GM19395 (cell line): Measurements from ENCODE around the gene GADD45B.
"Not testable (repeated sequence)": the region's sequence is repeated elsewhere in the genome, so short reads cannot be mapped to it uniquely, and the experiment has no call there.

Source experiments
- ATAC-seq: cut with Tn5 transposase; IDR thresholded peaks from one replicate; pipeline ENCODE4 v1.9.1; 2021; ENCODE audit warnings: mild to moderate bottlenecking, moderate library complexity; ENCODE audit not compliant: unreplicated experiment

The GADD45B gene

DNA sequence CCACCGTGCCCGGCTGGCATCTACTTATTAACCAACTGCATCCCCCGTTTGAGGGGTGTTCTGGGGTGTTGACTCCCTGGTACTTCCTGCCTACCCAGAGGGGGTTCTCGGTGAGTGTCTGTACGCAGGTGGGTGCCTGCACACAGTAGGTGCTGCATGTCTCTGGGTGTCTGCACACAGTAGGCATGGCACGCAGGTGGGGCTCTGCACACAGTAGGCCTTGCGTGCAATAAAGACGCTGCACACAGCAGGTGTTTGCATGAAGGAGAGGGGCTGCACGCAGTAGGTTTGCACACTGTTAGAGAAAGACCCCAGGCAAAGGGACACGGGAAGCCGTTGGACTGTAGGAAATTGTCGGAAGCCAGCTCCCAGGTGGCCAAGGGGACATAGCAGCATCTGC lies 11.2 kb downstream of the GADD45B start:
- ATAC-seq: no peak

DNA sequence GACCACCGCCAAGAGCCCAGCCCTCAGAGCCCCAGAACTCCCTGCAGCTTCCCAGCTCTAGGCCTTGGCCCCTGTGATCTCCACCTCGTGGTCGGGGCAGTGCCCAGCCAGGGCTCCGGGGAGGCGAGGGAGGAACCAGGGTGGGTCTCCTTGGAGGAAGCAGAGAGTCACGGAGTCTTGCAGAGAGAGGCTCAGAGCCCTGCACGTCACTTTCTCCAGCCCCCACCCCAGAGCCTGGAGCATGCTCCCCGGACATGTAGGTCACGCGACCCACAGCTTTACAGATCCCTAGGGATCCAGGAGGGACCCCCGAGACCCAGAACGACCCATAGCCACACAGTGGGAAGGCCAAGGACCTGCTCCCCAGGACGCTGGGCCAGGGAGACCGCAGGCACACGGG lies 11.9 kb downstream of the GADD45B start:
- no peak for ATAC-seq

DNA sequence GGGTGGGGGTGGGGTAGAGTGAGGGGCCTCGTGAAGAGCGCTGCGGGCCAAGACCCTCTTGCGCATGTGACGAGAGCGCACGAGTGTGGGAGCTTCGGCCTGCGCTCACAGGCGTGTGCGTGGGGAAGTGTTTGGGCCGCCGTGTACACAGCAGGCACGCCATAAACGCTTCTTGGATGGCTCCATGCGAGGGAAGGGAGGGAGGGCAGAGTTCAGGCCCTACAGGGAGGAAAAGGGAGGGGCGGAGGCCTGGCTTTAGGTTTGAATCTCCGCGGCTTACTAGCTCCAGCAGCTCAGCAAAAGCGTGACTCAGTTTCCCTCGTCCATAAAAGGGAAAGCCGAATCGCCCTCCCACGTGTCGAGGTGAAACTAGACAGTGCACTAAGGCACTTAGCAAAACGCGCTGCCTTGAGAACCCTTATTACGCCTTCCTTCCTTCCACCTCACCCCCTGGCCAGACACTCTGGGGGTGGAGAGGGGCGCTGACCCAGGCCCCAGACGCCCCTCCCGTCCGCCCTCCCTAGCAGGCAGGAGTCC lies 12.5 kb downstream of the GADD45B start:
- ATAC-seq: no peak

DNA sequence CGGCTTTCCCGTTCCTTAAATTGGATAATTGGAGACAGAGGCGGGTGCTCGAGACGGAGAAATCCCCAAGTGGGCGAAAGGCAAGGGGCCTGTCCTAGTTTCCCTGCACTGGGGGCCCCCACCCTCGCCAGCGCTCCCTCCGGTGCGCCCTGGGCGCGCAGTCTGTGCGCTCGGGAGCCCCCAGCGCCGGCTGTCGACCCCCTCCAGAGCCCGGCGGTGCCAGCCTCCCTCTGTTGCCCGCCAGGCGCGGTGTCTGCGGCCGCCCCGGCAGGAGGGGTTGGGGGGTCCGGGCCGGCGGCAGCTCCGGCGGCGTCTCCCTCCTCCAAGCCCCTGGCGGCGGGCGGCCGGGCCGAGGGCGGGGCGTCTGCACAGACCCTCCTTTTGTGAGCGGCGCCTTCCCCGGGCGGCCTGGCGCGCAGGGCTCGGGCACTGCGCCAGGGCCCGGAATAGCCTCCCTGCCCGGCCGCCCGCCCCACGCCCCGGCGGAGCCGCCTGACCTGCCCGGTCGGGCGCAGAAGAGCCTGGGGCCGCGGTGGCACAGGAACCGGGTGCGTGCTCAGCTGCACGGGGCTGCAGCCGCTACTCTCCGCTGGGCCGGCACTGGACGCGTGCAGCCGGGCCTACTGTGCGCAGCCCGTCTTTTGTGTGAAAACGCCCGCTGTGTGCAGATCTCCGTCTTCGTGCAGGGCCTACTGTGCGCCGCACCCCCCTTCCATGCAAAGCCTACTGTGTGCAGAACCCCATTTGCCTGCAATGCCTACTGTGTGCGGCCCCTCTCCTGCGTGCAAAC lies 13.2 kb downstream of the GADD45B start:
- ATAC-seq: no peak

DNA sequence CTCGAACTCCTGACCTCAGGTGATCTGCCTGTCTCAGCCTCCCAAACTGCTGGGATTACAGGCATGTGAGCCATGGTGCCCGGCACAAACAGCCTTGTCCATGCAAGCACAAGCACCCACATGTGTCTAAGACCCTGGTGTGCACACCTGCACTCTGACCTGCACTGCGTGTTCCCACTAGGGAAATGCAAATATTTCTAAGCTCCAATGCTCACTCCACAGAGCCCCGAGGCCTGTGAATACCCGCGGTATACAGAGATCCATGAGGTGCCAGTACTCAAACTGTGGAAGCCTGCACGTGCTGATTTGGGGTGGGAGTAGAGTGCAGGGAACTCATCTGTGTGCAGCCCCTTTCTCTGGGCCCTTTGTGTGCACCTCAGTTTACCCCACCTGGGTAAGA lies 14.7 kb downstream of the GADD45B start:
- no peak for ATAC-seq

DNA sequence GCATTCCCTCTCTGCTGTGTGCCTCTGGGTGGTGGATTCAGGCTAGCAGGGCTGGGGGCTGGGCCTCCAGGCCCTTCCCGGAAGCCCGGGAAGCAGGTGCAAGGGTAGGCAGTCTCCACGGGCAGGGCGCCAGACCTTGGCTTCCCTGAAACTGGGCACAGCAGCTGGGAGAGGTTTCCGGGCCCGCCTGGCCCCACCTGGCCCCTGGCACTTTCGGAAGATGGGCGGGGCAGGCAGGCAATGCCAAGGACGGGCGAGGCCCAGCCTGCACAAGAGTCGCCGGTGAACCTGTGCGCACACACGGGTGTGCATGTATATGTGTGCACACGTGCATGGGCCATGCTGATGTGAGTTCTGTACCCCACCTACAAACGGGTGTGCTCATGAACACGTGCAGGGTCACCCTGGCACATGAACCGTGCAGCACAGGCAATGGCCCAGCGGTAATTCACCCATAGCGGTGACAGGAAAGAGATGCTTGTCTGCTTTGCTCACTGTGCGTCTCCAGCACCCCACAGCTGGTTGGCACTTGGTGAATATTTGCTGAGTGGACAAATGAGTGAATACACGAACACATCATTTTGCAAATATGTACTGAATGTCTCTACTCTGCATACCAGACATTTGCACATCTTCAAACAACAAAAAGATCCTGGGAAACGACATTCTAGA lies 15.3 kb downstream of the GADD45B start:
- ATAC-seq: no peak

DNA sequence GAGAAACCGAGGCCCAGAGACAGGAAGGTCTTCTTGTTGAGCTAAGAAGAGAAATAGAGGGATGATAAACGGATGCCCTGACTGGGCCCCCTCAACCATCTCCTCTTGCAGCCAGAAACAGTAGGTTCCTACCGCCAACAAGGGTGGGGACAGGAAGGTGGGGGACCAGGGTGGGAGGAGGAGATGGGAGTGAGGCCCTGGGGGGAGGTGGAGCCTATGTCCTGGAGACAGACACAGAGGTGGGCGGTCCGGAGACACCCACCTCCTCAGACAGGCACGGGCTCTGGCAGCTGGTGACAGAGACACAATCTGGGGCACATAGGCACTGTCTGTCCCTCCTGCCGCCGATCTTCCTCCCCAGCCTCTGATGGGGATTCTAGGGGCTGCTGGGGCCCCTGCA lies 16.9 kb downstream of the GADD45B start:
- ATAC-seq: no peak

DNA sequence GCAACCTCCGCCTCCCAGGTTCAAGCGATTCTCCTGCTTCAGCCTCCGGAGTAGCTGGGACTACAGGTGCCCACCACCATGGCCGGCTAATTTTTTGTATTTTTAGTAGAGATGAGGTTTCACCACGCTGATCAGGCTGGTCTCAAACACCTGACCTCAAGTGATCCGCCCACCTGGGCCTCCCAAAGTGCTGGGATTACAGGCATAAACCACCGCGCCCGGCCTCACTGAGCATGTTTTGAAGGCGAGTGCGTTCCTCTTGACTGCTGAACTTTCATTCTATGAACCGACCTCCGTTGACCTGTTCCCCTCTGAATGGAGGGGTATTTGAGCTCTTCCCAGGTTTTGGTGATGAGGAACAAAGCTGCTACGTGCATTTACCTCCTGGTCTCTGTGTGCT lies 17.5 kb downstream of the GADD45B start:
- not testable (repeated sequence) for ATAC-seq

DNA sequence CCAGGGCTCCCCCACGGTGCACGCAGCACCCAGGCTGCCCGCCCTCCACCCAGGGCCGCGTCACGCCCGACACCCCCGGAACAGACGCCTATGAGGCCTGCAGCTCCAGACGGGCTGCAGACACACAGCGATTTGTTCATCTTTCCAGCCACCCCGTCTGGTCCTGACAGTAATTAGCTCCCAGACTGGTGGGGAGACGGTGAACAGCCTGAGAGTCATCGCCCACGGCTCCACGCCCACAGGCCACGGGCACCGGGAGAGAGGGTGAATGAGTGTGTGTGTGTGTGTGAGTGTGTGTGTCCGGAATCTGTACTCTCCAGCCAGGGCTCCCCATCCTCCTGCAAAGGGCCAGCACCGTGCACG lies 18.1 kb downstream of the GADD45B start:
- ATAC-seq: no peak

DNA sequence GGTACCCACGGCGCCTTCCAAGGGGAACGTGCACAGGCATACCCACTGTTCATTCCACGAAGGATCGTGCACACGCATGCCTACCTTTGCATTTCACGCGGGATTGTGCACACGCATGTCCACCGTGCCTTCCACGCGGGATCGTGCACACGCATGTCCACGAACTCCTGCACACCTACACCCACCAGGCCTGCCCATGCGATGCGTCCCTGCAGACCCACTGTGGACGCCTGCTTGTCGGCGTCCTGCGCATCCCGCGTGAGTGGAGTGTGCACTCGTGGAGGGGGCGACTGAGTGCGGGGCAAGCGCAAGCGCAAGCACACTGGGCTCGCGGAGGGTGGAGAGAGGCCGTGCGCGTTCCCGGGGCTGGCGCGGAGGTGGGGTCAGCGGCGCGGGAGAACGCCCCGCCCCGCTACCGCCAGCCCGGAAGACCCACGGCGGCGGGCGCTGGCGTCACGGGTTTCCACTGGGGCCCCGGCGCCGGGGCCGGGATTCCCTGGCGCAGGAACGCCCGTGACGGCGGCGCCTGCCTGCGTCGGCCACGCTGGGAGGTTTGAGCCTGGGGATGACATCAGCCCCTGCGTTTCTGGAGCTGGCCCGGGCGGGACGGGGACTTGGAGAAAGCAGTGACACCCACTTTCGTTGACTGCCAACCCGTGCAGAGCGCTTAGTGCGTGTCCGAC lies 18.7 kb downstream of the GADD45B start:
- no peak for ATAC-seq

DNA sequence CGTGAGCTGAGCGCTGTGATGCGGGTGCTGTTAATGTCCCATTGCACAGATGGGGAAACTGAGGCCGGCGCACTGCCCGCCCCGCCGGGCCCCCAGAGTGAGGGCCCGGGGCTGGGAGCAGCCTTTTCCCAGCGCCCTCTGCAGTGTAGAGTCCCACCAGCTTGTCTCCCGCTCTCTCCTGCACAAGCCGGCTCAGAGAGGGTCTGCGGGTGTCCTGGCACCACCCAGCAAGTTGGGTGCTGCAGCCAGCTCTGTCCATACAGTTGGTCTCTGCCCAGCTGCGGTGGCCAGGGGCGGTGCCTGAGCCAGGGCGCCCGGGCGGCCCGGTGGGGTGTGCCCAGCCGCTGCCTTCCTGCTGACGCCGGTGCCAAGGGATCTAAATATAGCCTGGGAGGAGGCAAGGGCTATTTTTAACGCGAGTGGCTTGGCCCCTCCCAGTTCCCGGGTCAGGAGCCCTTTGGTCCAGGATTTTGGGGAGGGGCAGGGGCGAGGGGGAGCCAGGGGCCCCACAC lies 19.3 kb downstream of the GADD45B start:
- no peak for ATAC-seq

DNA sequence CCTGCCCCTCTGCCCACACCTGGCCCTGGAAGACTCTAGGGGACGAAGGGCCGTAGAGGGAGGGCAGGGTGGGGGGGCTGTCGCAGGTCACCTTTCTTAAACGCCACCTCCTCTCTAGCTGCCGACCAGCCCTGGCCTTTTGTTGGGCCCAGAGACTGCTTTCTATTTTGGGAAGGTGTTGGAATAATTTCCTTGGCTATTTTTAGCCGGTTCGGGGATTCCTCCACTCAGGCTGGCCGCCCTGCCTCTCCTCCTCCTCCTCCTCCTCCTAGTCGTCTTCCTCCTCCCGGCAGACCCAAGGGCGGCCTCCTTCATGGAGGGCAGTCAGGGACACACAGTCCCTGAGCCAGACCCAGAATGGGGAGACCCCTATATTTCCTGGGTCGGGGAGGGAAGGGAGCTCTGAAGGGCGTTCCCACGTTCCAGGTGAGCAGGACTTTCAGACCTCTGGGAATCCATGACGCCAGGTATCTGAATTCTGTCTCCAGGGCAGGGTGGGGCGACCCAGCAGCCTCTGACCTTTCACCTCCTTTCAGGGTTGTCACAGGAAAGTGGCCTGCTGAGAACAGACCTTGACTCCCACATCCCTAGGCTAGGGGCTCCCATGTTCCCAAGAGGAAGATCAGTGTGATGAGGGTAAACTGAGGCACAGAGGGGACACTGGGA lies 19.9 kb downstream of the GADD45B start:
- no peak for ATAC-seq

DNA sequence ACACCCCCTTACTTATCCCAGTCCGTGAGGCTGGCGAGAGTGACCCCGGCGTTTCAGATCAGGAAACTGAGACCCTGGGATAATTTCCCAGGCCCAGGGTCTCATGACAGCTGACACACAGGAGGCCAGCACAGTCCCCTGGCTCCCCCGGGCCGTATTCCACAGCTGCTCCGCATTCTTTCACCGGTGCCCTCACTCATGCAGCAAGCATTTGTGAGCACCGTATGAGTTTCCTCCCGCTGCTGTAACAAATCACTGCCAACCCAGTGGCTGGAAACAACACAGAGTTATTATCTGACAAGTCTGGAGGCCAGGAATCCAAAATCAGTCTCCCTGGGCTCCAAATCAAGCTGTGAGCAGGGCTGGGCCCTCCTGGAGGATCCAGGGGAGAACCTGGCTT lies 21.3 kb downstream of the GADD45B start:
- ATAC-seq: no peak

DNA sequence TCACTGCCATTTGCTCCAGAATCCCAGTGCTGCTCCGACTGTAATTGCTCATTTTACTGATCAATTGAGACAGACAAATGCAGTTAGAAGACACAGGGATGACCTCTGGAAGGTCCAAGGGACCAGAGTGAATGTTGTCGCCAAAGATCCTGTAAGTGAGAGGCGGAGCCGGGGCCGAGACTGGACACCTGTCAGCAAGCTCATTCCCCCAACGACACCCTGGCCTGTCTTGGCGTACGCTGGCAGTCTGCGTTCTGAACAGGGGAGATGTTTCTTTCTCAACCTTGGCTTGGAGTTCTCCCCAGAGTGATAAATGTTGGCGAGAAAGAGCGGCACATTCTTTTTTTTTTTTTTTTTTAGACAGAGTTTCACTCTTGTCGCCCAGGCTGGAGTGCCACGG lies 24.2 kb downstream of the GADD45B start:
- ATAC-seq: no peak

DNA sequence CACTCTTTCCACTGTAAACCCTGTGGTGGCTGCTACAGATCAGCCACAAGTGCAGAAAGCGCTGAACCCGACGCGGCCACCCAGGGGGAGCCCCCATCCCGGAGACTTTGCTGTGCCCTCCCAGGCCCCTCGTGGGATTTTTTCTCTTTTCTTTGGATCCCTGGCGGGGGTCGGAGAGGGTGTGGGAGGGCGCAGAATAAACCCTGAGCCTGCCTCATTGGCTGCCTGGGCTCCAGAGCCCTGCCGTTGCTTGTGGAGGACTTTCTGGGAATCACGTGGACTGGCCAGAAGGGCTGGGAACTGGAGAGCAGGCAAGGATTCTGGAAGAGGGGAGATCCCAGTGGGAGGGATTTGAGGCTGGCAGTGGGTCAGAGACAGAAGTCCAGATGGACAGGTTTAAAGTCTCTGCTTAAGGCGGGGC lies 24.9 kb downstream of the GADD45B start:
- no peak for ATAC-seq

DNA sequence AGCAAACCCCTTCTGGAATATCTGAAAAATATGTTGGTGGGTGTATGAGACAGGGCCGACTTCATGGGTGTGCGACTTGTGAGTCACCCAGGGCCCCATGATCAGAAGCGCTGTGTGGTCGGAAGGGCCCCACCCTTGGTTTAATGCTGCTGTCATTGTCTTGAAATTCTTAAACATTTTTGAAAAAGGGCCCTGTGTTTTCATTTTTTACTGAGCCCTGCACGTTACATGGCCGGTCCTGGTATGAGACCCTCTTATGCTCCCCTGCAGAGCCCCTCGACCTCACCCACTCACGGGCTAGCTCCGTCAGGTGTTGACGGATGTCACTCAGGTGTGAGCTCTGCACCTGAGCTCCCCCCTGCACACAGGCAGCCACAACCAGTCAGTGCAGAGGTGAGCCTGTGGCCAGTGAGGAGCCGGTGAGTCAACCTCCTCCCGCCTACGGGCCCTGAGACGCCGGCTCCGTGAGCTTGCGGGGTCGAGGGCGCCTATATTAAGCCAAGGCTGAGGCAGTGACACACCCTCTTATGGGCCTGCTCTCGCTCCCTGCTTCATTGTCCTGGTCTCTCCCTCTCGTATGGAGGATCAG lies 27.7 kb downstream of the GADD45B start:
- no peak for ATAC-seq

DNA sequence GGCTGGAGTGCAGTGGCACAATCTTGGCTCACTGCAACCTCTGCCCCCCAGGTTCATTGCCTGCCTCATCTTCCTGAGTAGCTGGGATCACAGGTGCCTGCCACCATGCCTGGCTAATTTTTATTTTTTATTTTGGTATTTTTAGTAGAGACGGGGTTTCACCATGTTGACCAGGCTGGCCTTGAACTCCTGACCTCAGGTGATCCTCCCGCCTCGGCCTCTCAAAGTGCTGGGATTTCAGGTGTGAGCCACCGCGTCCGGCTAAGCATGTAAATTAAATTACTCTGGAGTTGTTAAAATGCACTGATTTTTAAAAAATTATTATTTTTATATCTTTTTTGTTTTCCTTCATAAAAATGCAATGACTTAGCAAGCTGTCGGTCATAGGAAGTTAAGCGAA lies 30.7 kb downstream of the GADD45B start:
- not testable (repeated sequence) for ATAC-seq

DNA sequence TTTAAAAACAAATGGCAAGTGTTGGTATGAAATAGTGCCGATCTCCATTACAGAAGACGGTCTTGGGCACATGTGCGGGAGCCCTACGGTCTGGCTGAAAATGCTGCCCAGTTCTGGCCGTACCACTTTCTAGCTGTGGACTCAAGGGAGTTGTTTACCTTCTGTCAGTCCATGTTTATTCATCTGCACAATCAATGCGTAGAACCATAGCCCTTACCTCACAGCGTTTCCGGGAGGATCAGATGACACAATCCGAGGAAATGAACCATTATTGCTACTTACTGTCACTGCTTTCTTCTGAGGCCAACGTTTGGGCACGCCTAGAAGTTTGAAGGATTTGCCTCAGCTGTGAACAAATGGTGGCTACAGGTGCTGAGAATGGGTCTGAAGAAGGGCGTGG lies 31.2 kb downstream of the GADD45B start:
- no peak for ATAC-seq

DNA sequence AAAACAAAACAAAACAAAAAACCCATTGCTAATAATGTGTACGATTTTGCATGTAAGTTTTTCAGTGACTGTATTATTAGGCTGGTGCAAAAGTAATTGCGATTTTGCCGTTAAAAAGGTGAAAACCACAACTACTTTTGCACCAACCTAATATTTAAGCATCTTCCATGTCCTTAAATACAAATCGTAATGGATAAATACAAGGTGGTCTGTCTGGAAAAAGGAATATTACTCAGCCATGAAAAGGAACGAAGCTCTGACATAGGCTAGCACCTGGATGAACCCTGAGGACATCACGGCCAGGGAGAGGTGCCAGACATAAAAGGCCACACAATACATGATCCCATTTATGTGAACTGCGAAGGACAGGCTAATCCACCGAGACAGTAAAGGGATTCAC lies 33.2 kb downstream of the GADD45B start:
- ATAC-seq: no peak

DNA sequence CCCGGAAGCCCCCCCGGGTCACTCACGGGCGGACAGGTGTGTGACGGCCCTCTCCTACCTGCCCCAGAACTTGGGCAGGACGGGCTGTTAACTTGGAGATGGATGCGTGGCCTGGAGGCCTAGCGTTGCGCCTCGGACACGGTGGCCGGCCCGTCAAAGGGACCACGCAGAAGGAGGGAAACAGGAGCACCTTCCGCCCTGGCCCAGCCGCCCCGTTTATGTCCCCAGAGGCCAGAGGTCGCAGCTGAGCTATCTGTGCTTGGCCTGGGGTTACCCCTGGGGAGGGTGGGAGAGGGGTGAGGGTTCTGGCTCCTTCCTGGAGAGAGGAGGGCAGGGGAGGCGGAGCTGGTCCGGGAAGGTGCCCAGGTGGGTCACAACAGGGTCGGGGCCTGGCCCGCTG lies 35.6 kb downstream of the GADD45B start:
- ATAC-seq: no peak

DNA sequence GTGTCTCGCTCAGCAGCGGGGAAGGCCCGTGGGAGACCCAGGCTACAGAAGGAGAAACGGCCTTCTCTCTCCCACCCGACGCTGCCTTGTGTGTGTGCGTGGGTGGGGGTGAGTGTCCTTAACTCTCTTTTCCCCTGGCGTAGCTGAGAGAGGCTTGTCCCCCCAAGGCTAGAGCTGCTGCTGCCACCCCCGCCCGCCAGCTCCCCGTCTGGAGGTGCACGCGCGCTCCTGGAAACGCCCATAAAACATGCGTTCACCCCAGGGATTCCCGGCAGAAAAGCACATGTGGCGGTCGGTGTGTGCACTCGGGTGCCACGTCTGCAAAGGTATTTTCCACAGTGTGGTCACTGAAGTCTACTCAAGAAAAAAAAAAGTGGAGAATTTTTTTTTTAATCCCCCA lies 36.1 kb downstream of the GADD45B start:
- no peak for ATAC-seq
